B cell (primary cell): ENCODE results near the gene PPP2R2B. TPM values are rescaled to one million over a fixed set of nuclear protein-coding genes. Genes with fewer than 3 reads are reported as not detected.

ENCODE experiments used
- ATAC-seq: fragments of 200-7000 bp; cut with Tn5 transposase; one replicate; pipeline ENCODE4 v1.10.0; 2021; ENCODE audit warnings: low read depth, mild to moderate bottlenecking, moderate number of reproducible peaks, moderate library complexity
- CTCF ChIA-PET: fragments of 350-600 bp; sonication (Branson Sonifier 250); formaldehyde crosslinking; loops from one replicate; lab custom pipeline; 2021; ENCODE audit warnings: antibody characterized with exemption, inconsistent platforms; lab: Charles Lee
- POLR2A ChIA-PET: fragments of 350-600 bp; sonication (Branson Sonifier 250); formaldehyde crosslinking; loops from one replicate; lab custom pipeline; 2021; ENCODE audit warnings: antibody characterized with exemption; lab: Charles Lee
- DNase-seq: peaks from one replicate; pipeline ENCODE4 v3.0.0; 2013
- H2AFZ ChIP-seq: 2 replicates; pipeline ENCODE4 v1.6.1; 2012; ENCODE audit warnings: mild to moderate bottlenecking, low read depth, low read length; ENCODE audit not compliant: insufficient read depth, poor library complexity, severe bottlenecking
- H3K27ac ChIP-seq, 2 donors: 1 replicate in 1 of 2; 2 replicates in 1 of 2; pipeline ENCODE4 v1.5.1; 2012 to 2013; ENCODE audit warnings: low read length in 2 of 2, mild to moderate bottlenecking in 2 of 2, moderate library complexity in 1 of 2
- H3K27me3 ChIP-seq, 4 experiments: fragments of 200-600 bp in 1 of 4; sonication (generic) in 1 of 4; replicated peaks in 1 of 4; 1 replicate in 2 of 4; 2 replicates in 2 of 4; pipeline versions ENCODE4 v1.6.1 to v1.7.0; 2013 to 2016; ENCODE audit warnings: low read length in 3 of 4, mild to moderate bottlenecking in 2 of 4, mixed read lengths in 1 of 4, moderate library complexity in 1 of 4; ENCODE audit not compliant: insufficient read depth in 4 of 4, control insufficient read depth in 3 of 4; ENCODE audit errors: control extremely low read depth in 1 of 4
- H3K36me3 ChIP-seq, 2 experiments: replicated peaks in 1 of 2; 1 replicate in 1 of 2; 2 replicates in 1 of 2; pipeline versions ENCODE4 v1.6.1 to v1.7.1; 2013; ENCODE audit warnings: low read length in 1 of 2; ENCODE audit not compliant: insufficient read depth in 2 of 2, control insufficient read depth in 1 of 2; ENCODE audit errors: control extremely low read depth in 1 of 2, extremely low read depth in 1 of 2
- H3K4me1 ChIP-seq, 2 donors: fragments of 200-600 bp in 1 of 2; sonication (generic) in 1 of 2; 1 replicate in 1 of 2; 2 replicates in 1 of 2; pipeline versions ENCODE4 v1.5.1 to v1.6.1; 2013 to 2017; ENCODE audit warnings: low read length in 2 of 2; ENCODE audit not compliant: control insufficient read depth in 2 of 2, insufficient read depth in 2 of 2
- H3K4me2 ChIP-seq: replicated peaks from 2 replicates; pipeline ENCODE3; 2012; ENCODE audit warnings: mild to moderate bottlenecking, low read depth, low read length; ENCODE audit not compliant: poor library complexity, severe bottlenecking
- H3K4me3 ChIP-seq, 5 experiments: fragments of 200-600 bp in 1 of 5; sonication (generic) in 1 of 5; 1 replicate in 3 of 5; 2 replicates in 2 of 5; pipeline versions ENCODE4 v1.5.1 to v1.7.0; 2011 to 2016; ENCODE audit warnings: low read length in 4 of 5, mild to moderate bottlenecking in 4 of 5, low read depth in 2 of 5, control low read depth in 1 of 5, moderate library complexity in 1 of 5; ENCODE audit not compliant: insufficient read depth in 1 of 5; ENCODE audit errors: control extremely low read depth in 1 of 5, extremely low read depth in 1 of 5
- H3K79me2 ChIP-seq: fragments of 200-600 bp; sonication (generic); one replicate; pipeline ENCODE4 v1.6.0; 2016; ENCODE audit warnings: low read length; ENCODE audit not compliant: control insufficient read depth, insufficient read depth
- H3K9ac ChIP-seq: fragments of 200-600 bp; sonication (generic); 2 replicates; pipeline ENCODE4 v1.6.1; 2017; ENCODE audit warnings: mild to moderate bottlenecking, low read length, moderate library complexity
- H3K9me3 ChIP-seq, 3 donors: one replicate each; pipeline versions ENCODE4 v1.6.1 to v1.7.1; 2013; ENCODE audit warnings: low read length in 2 of 3; ENCODE audit not compliant: control insufficient read depth in 2 of 3, insufficient read depth in 1 of 3; ENCODE audit errors: control extremely low read depth in 1 of 3
- H4K20me1 ChIP-seq: 2 replicates; pipeline ENCODE4 v1.6.0; 2012; ENCODE audit warnings: mild to moderate bottlenecking, low read length; ENCODE audit not compliant: insufficient read depth, control insufficient read depth, poor library complexity, severe bottlenecking
- H3K27ac Mint-ChIP-seq: one replicate; pipeline ENCODE4 v1.8.0; 2021; ENCODE audit warnings: mixed read lengths
- H3K27me3 Mint-ChIP-seq: one replicate; pipeline ENCODE4 v1.8.0; 2021; ENCODE audit warnings: mixed read lengths
- H3K4me1 Mint-ChIP-seq: one replicate; pipeline ENCODE4 v1.8.0; 2021; ENCODE audit warnings: mixed read lengths
- H3K4me3 Mint-ChIP-seq: one replicate; pipeline ENCODE4 v1.8.0; 2021; ENCODE audit warnings: mixed read lengths
- H3K9me3 Mint-ChIP-seq: one replicate; pipeline ENCODE4 v1.8.0; 2022; ENCODE audit warnings: mixed read lengths; ENCODE audit not compliant: insufficient read depth
- EZH2 ChIP-seq: IDR thresholded peaks from 2 replicates; pipeline ENCODE4 v1.6.1; 2012; ENCODE audit warnings: borderline replicate concordance, low read depth, mild to moderate bottlenecking, moderate library complexity, low read length; ENCODE audit not compliant: insufficient read depth, poor library complexity, severe bottlenecking
- WGBS: methylation state at CpG from one replicate; pipeline ENCODE4 v1.1.5; 2013; ENCODE audit warnings: missing lambda C conversion rate; ENCODE audit not compliant: insufficient coverage; 5-methylcytosine and 5-hydroxymethylcytosine counted together
- intact Hi-C: fragments of 100-400 bp; cut with micrococcal nuclease; formaldehyde crosslinking; loops from one replicate; pipeline ENCODE4 v1.10.0; 2022
- polyA plus RNA-seq: library from polyadenylated mRNA; depleted of rRNA; stranded (reverse); fragments of >200 nt; gene quantifications from 2 replicates; pipeline ENCODE4 v1.2.3, GENCODE V29; 2012
- total RNA-seq, 2 donors: library from RNA; stranded (reverse); fragments of 120-200 nt in 1 of 2; gene quantifications; 1 replicate in 1 of 2; 2 replicates in 1 of 2; pipeline versions ENCODE4 v1.2.3 to v1.2.4, GENCODE V29; 2013 to 2022
- TF ChIP-seq, protein P1 (sequence below): fragments of 200-600 bp; IDR thresholded peaks from one replicate; pipeline ENCODE4 v1.8.0; 2022; ENCODE audit warnings: antibody characterized with exemption, mild to moderate bottlenecking

The PPP2R2B gene
- total and polyA plus RNA-seq, 2 donors (not counting 1 experiment from before 2014, with no cell fraction given): 0.03 TPM; not detected in 1

- Mint-ChIP-seq H3K27ac (no peak overlapping the region), H3K9me3 (no peaks in the 10 kb centered on the region), H3K27me3 (no peaks in the 10 kb centered on the region), H3K4me1 (no peaks in the 10 kb centered on the region), H3K4me3 (no peak overlapping the region)
- ChIA-PET POLR2A (no interaction called here), CTCF (no interaction called here)
- Histone ChIP-seq H3K79me2 (no peaks in the 10 kb centered on the region), H3K4me3 (no peak overlapping the region), H3K27ac (no peak overlapping the region), H3K27me3 (no peaks in the 10 kb centered on the region), H3K4me1 (no peaks in the 10 kb centered on the region), H3K9me3 (peaks cover 0 to 4% (median 0%) of the 10 kb centered on the region in 3 donors), H3K9ac (no peak overlapping the region), H4K20me1 (no peaks in the 10 kb centered on the region), H2AFZ (no peak overlapping the region), H3K36me3 (no peaks in the 10 kb centered on the region), H3K4me2 (no peak overlapping the region)
- DNase-seq (no peak), ATAC-seq (no peak)
- WGBS: no CpG with 5 or more reads among the region's 1 CpG
- intact Hi-C loops: no loop called here
- no peak for TF ChIP-seq EZH2
Measured at GRCh38 chr5:146710348-146710747, 168.2 kb downstream of the PPP2R2B start.

DNA sequence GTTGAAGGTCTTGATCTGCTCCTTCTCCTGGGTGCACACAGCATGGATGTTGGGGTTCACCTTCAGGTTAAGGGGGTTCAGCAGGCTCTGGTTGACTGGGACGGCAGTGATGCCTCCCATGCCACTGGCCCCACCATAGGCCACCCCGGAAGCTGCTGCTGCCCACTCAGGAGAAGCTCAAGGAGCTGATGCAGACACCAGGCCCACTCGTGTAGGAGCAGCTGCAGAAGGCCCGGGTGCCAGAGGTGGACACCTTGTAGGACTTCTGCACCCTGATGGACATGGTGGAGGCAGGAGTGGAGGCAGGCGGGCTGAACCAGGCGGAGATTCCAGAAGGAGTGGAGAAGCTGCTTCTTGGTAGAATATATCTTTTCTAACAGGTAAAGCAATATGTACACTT, 171.2 kb downstream of the PPP2R2B start:
- Histone ChIP-seq H3K4me2 (no peak overlapping the region), H3K4me3 (no peak overlapping the region), H3K9me3 (peaks cover 0 to 4% (median 0%) of the 10 kb centered on the region in 3 donors), H3K27me3 (no peaks in the 10 kb centered on the region), H4K20me1 (no peaks in the 10 kb centered on the region), H3K27ac (no peak overlapping the region), H3K79me2 (no peaks in the 10 kb centered on the region), H3K36me3 (no peaks in the 10 kb centered on the region), H3K4me1 (no peaks in the 10 kb centered on the region), H2AFZ (no peak overlapping the region), H3K9ac (no peak overlapping the region)
- CTCF ChIA-PET: no interaction called here
- H3K9me3 Mint-ChIP-seq: no peaks in the 10 kb centered on the region
- intact Hi-C loops: no loop called here
- H3K4me1 Mint-ChIP-seq: no peaks in the 10 kb centered on the region
- H3K4me3 Mint-ChIP-seq: no peak overlapping the region
- no peak for TF ChIP-seq EZH2
- TF ChIP-seq, protein P1, sequence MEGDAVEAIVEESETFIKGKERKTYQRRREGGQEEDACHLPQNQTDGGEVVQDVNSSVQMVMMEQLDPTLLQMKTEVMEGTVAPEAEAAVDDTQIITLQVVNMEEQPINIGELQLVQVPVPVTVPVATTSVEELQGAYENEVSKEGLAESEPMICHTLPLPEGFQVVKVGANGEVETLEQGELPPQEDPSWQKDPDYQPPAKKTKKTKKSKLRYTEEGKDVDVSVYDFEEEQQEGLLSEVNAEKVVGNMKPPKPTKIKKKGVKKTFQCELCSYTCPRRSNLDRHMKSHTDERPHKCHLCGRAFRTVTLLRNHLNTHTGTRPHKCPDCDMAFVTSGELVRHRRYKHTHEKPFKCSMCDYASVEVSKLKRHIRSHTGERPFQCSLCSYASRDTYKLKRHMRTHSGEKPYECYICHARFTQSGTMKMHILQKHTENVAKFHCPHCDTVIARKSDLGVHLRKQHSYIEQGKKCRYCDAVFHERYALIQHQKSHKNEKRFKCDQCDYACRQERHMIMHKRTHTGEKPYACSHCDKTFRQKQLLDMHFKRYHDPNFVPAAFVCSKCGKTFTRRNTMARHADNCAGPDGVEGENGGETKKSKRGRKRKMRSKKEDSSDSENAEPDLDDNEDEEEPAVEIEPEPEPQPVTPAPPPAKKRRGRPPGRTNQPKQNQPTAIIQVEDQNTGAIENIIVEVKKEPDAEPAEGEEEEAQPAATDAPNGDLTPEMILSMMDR: no peak
- ATAC-seq (no peak), DNase-seq (no peak)
- no peak overlapping the region for H3K27ac Mint-ChIP-seq
- 84% methylated on average over 4 of the region's 6 CpGs for WGBS
- POLR2A ChIA-PET: no interaction called here
- no peaks in the 10 kb centered on the region for H3K27me3 Mint-ChIP-seq
